GM12878 (cell line): ENCODE data around the gene FBXL17. TPM values are rescaled to one million over a fixed set of nuclear protein-coding genes. Genes with fewer than 3 reads are reported as not detected.

Experiments used
- ATAC-seq: fragments of 200-7000 bp; cut with Tn5 transposase; 3 replicates; pipeline ENCODE4 v1.9.1; 2020; ENCODE audit warnings: mild to moderate bottlenecking, moderate library complexity
- BruUV-seq: library from RNA; stranded (reverse); fragments of 400-500 nt; replicated peaks from 2 replicates; lab custom pipeline; 2021; lab: Mats Ljungman, UMichigan
- CTCF ChIA-PET: fragments of 300-600 bp; sonication (Branson Sonifier 250); formaldehyde crosslinking; extraction: SDS; loops from one replicate; lab custom pipeline; 2021; ENCODE audit warnings: inconsistent platforms; lab: Yijun Ruan, JAX
- POLR2A ChIA-PET: fragments of 350-600 bp; formaldehyde crosslinking; extraction: SDS; loops from one replicate; lab custom pipeline; 2021; ENCODE audit warnings: inconsistent platforms; lab: Charles Lee
- RAD21 ChIA-PET: fragments of 300-600 bp; sonication (Branson Sonifier 250); formaldehyde crosslinking; loops from one replicate; lab custom pipeline; 2023; ENCODE audit warnings: antibody characterized with exemption; ENCODE audit not compliant: unreplicated experiment; lab: Charles Lee
- SMC1A ChIA-PET: fragments of 300-600 bp; sonication (Branson Sonifier 250); formaldehyde crosslinking; loops from one replicate; lab custom pipeline; 2023; ENCODE audit not compliant: unreplicated experiment, uncharacterized antibody; lab: Charles Lee
- DNase-seq: peaks from one replicate; pipeline ENCODE4 v3.0.0-alpha.2; 2011; ENCODE audit warnings: low read depth, low spot score
- FAIRE-seq: peaks from 3 replicates; lab custom pipeline; 2011; peaks lifted over from hg19 to GRCh38; lab: Jason Lieb, UNC
- H2AFZ ChIP-seq: 2 replicates; pipeline ENCODE4 v1.6.0; 2011; ENCODE audit warnings: low read depth, low read length, control low read depth; ENCODE audit not compliant: control insufficient read depth
- H3K27ac ChIP-seq: 2 replicates; pipeline ENCODE4 v1.5.1; 2011; ENCODE audit warnings: control low read depth; ENCODE audit not compliant: control insufficient read depth, insufficient read depth
- H3K27me3 ChIP-seq, 2 experiments: replicated peaks in 1 of 2; 2 replicates each; pipeline versions ENCODE4 v1.6.0 to v1.6.1; 2011; ENCODE audit warnings: low read length in 1 of 2; ENCODE audit not compliant: control insufficient read depth in 2 of 2, insufficient read depth in 2 of 2
- H3K36me3 ChIP-seq, 2 experiments: 2 replicates each; pipeline ENCODE4 v1.5.1; 2011; ENCODE audit warnings: low read length in 1 of 2; ENCODE audit not compliant: control insufficient read depth in 2 of 2, insufficient read depth in 2 of 2
- H3K4me1 ChIP-seq: 2 replicates; pipeline ENCODE4 v1.6.1; 2011; ENCODE audit warnings: mild to moderate bottlenecking, low read length, moderate library complexity, mixed read lengths; ENCODE audit not compliant: control insufficient read depth, insufficient read depth
- H3K4me2 ChIP-seq: 2 replicates; pipeline ENCODE4 v1.6.0; 2011; ENCODE audit warnings: control low read depth; ENCODE audit not compliant: control insufficient read depth, insufficient read depth
- H3K4me3 ChIP-seq: fragments of 200-600 bp; sonication (generic); 2 replicates; pipeline ENCODE4 v1.5.1; 2016
- H3K79me2 ChIP-seq: 2 replicates; pipeline ENCODE4 v1.6.0; 2011; ENCODE audit warnings: low read length; ENCODE audit not compliant: control insufficient read depth, insufficient read depth
- H3K9ac ChIP-seq: 2 replicates; pipeline ENCODE4 v1.8.0; 2011; ENCODE audit warnings: low read length, control low read depth, mixed read lengths; ENCODE audit not compliant: control insufficient read depth, insufficient read depth
- H3K9me3 ChIP-seq: replicated peaks from 3 replicates; pipeline ENCODE4 v1.5.1; 2011; ENCODE audit warnings: mild to moderate bottlenecking, low read length; ENCODE audit not compliant: control insufficient read depth, insufficient read depth
- H4K20me1 ChIP-seq: 2 replicates; pipeline ENCODE4 v1.6.0; 2011; ENCODE audit not compliant: control insufficient read depth, insufficient read depth
- BCL11A ChIP-seq: IDR thresholded peaks from 2 replicates; pipeline ENCODE4 v1.6.1; 2011; ENCODE audit warnings: low read depth, low read length
- CBFB ChIP-seq: IDR thresholded peaks from 2 replicates; pipeline ENCODE4 v1.6.1; 2016; ENCODE audit warnings: antibody characterized with exemption, low read depth
- CEBPB ChIP-seq, 2 experiments: fragments of 150-350 bp in 1 of 2; IDR thresholded peaks; 2 replicates each; pipeline ENCODE4 v1.6.1; 2012 to 2014; ENCODE audit warnings: low read depth in 2 of 2, low read length in 2 of 2, borderline replicate concordance in 1 of 2, inconsistent platforms in 1 of 2
- CHD1 ChIP-seq: IDR thresholded peaks from 2 replicates; pipeline ENCODE4 v1.6.1; 2012; ENCODE audit warnings: low read depth, low read length, improper control_type of control experiment
- ETV6 ChIP-seq, 2 experiments: fragments of 450-650 bp in 1 of 2; IDR thresholded peaks in 1 of 2; conservative IDR thresholded peaks in 1 of 2; 2 replicates each; pipeline ENCODE4 v1.6.1; 2014; ENCODE audit warnings: antibody characterized with exemption in 1 of 2, borderline replicate concordance in 1 of 2, low read depth in 1 of 2, mild to moderate bottlenecking in 1 of 2, moderate library complexity in 1 of 2
- MTA2 ChIP-seq: fragments of 450-650 bp; IDR thresholded peaks from 2 replicates; pipeline ENCODE4 v1.6.1; 2016; ENCODE audit warnings: low read depth, mild to moderate bottlenecking, moderate library complexity
- NFXL1 ChIP-seq: fragments of 450-650 bp; IDR thresholded peaks from 2 replicates; pipeline ENCODE4 v1.6.1; 2017; ENCODE audit warnings: antibody characterized with exemption, mild to moderate bottlenecking, borderline replicate concordance
- NR2C2 ChIP-seq: IDR thresholded peaks from 2 replicates; pipeline ENCODE4 v1.6.1; 2011; ENCODE audit warnings: borderline replicate concordance, low read depth; ENCODE audit not compliant: control insufficient read depth, insufficient read length
- POLR2AphosphoS5 ChIP-seq: IDR thresholded peaks from 2 replicates; pipeline ENCODE4 v1.6.1; 2011; ENCODE audit warnings: mild to moderate bottlenecking, low read length, inconsistent platforms
- SMC3 ChIP-seq: IDR thresholded peaks from 2 replicates; pipeline ENCODE4 v1.6.1; 2011; ENCODE audit warnings: low read length, improper control_type of control experiment, borderline replicate concordance
- TARDBP ChIP-seq: IDR thresholded peaks from 2 replicates; pipeline ENCODE4 v1.6.1; 2016; ENCODE audit warnings: borderline replicate concordance
- TCF7 ChIP-seq: IDR thresholded peaks from 2 replicates; pipeline ENCODE4 v1.6.1; 2014; ENCODE audit warnings: antibody characterized with exemption, borderline replicate concordance
- ZNF24 ChIP-seq: fragments of 450-650 bp; IDR thresholded peaks from 2 replicates; pipeline ENCODE4 v1.6.1; 2017; ENCODE audit warnings: antibody characterized with exemption, mild to moderate bottlenecking
- WGBS: methylation state at CpG from one replicate; pipeline ENCODE4 v1.1.6; 2016; ENCODE audit warnings: low lambda C conversion rate; ENCODE audit not compliant: insufficient replicate concordance, insufficient coverage; ENCODE audit errors: missing lambda C conversion rate; 5-methylcytosine and 5-hydroxymethylcytosine counted together
- in situ Hi-C: fragments of 300-500 bp; cut with MboI; formaldehyde crosslinking; loops from 9 replicates; pipeline ENCODE4 v1.14.3; 2018; ENCODE audit warnings: mixed read lengths
- intact Hi-C: fragments of 100-400 bp; cut with micrococcal nuclease; formaldehyde crosslinking; loops from one replicate; pipeline ENCODE4 v1.14.2; 2022; ENCODE audit not compliant: unreplicated experiment
- polyA plus RNA-seq, 11 experiments: library from polyadenylated mRNA; depleted of rRNA in 4 of 11; unstranded in 6 of 11; stranded (reverse) in 5 of 11; fragments of >200 nt; fragmentation: Nextera tagmentation in 4 of 11; fragmentation: Illumina TruSeq in 1 of 11; extraction: Ambion mirVana in 4 of 11; extraction: Trizol in 1 of 11; gene quantifications; 1 replicate in 1 of 11; 2 replicates in 10 of 11; pipeline versions ENCODE4 v1.2.1 to v1.2.3, GENCODE V29; 2011 to 2016; ENCODE audit warnings: inconsistent platforms in 2 of 11, missing spikeins in 2 of 11, low read depth in 1 of 11
- total RNA-seq, 4 experiments: library from RNA; depleted of rRNA in 3 of 4; stranded (reverse); fragments of >200 nt in 3 of 4; fragmentation: Illumina TruSeq in 1 of 4; extraction: Trizol in 1 of 4; gene quantifications; 2 replicates each; pipeline versions ENCODE4 v1.2.1 to v1.2.3, GENCODE V29; 2013 to 2021
- TF ChIP-seq, protein P1 (sequence below): fragments of 450-650 bp; IDR thresholded peaks from 2 replicates; pipeline ENCODE4 v1.6.1; 2016; ENCODE audit warnings: mild to moderate bottlenecking
- TF ChIP-seq, protein P2 (sequence below): fragments of 450-650 bp; formaldehyde crosslinking; IDR thresholded peaks from 2 replicates; pipeline ENCODE4 v1.4.0; 2020; ENCODE audit warnings: mild to moderate bottlenecking, moderate library complexity
- TF ChIP-seq, protein P3 (sequence below): IDR thresholded peaks from 2 replicates; pipeline ENCODE4 v1.6.1; 2012; ENCODE audit warnings: mild to moderate bottlenecking, low read depth, low read length

The FBXL17 gene
- total and polyA plus RNA-seq, 10 of the 15 experiments (the other 5 are each of a cell fraction or from before 2014, with no cell fraction given): 0.88 to 9.0 (median 4.4) TPM

DNA sequence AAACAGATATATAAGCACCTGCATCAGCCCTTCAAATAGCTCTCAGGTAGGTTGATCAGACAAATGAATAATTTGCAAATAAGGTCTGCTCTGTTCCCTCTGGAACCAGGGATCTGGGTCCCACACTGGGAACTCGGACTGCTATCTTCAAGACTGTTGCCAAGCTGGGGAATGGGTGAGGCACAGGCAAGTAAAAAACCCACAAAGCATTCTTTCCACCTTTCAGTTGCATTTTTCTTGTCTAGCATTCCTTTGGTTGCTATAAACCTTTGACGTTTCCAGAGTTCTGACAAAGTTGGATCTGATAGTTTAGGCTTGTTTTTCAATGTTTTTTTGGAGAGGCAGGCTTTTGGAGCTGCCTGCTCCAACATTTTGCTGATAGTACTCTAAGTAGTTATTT, 20.1 kb downstream of the FBXL17 start:
- H3K79me2 ChIP-seq: no peaks in the 10 kb centered on the region
- H4K20me1 ChIP-seq: no peaks in the 10 kb centered on the region
- WGBS: 96% methylated on average over 2 of the region's 2 CpGs
- H2AFZ ChIP-seq: no peak overlapping the region
- ChIA-PET POLR2A (interaction anchor here (0.8 kb wide), 1 partner anchor 19 kb away, joined by 3 read pairs; no protein-coding TSS in a partner anchor), CTCF (interaction anchor here (0.7 to 3.6 kb wide), 4 partner anchors 15 to 101 kb away, joined by 3 to 19 read pairs (median 4); no protein-coding TSS in a partner anchor), SMC1A (interaction anchor here (1.0 to 1.3 kb wide), 3 partner anchors 16 to 101 kb away, joined by 4 to 7 read pairs (median 4); no protein-coding TSS in a partner anchor), RAD21 (interaction anchor here (0.9 kb wide), 1 partner anchor 16 kb away, joined by 4 read pairs; no protein-coding TSS in a partner anchor)
- no peaks in the 10 kb centered on the region for H3K27me3 ChIP-seq
- in situ Hi-C loops (no loop called here), intact Hi-C loops (no loop called here)
- FAIRE-seq (no peak), ATAC-seq (no peak), DNase-seq (no peak)
- no peak overlapping the region for H3K4me2 ChIP-seq
- no peaks in the 10 kb centered on the region for H3K4me1 ChIP-seq
- no peaks in the 10 kb centered on the region for H3K36me3 ChIP-seq
- H3K27ac ChIP-seq: no peak overlapping the region
- H3K4me3 ChIP-seq: no peak overlapping the region
- no TSS peak for BruUV-seq
- no peak overlapping the region for H3K9ac ChIP-seq
- no peaks in the 10 kb centered on the region for H3K9me3 ChIP-seq
- TF ChIP-seq, protein P1, sequence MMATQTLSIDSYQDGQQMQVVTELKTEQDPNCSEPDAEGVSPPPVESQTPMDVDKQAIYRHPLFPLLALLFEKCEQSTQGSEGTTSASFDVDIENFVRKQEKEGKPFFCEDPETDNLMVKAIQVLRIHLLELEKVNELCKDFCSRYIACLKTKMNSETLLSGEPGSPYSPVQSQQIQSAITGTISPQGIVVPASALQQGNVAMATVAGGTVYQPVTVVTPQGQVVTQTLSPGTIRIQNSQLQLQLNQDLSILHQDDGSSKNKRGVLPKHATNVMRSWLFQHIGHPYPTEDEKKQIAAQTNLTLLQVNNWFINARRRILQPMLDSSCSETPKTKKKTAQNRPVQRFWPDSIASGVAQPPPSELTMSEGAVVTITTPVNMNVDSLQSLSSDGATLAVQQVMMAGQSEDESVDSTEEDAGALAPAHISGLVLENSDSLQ: no peak
- TF ChIP-seq CHD1: no peak
- no peak for TF ChIP-seq ZNF24
- TF ChIP-seq, protein P2, sequence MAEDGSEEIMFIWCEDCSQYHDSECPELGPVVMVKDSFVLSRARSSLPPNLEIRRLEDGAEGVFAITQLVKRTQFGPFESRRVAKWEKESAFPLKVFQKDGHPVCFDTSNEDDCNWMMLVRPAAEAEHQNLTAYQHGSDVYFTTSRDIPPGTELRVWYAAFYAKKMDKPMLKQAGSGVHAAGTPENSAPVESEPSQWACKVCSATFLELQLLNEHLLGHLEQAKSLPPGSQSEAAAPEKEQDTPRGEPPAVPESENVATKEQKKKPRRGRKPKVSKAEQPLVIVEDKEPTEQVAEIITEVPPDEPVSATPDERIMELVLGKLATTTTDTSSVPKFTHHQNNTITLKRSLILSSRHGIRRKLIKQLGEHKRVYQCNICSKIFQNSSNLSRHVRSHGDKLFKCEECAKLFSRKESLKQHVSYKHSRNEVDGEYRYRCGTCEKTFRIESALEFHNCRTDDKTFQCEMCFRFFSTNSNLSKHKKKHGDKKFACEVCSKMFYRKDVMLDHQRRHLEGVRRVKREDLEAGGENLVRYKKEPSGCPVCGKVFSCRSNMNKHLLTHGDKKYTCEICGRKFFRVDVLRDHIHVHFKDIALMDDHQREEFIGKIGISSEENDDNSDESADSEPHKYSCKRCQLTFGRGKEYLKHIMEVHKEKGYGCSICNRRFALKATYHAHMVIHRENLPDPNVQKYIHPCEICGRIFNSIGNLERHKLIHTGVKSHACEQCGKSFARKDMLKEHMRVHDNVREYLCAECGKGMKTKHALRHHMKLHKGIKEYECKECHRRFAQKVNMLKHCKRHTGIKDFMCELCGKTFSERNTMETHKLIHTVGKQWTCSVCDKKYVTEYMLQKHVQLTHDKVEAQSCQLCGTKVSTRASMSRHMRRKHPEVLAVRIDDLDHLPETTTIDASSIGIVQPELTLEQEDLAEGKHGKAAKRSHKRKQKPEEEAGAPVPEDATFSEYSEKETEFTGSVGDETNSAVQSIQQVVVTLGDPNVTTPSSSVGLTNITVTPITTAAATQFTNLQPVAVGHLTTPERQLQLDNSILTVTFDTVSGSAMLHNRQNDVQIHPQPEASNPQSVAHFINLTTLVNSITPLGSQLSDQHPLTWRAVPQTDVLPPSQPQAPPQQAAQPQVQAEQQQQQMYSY (CRISPR knock-in tag): no peak
- TF ChIP-seq BCL11A: no peak
- no peak for TF ChIP-seq POLR2AphosphoS5
- no peak for TF ChIP-seq NR2C2
- TF ChIP-seq, protein P3, sequence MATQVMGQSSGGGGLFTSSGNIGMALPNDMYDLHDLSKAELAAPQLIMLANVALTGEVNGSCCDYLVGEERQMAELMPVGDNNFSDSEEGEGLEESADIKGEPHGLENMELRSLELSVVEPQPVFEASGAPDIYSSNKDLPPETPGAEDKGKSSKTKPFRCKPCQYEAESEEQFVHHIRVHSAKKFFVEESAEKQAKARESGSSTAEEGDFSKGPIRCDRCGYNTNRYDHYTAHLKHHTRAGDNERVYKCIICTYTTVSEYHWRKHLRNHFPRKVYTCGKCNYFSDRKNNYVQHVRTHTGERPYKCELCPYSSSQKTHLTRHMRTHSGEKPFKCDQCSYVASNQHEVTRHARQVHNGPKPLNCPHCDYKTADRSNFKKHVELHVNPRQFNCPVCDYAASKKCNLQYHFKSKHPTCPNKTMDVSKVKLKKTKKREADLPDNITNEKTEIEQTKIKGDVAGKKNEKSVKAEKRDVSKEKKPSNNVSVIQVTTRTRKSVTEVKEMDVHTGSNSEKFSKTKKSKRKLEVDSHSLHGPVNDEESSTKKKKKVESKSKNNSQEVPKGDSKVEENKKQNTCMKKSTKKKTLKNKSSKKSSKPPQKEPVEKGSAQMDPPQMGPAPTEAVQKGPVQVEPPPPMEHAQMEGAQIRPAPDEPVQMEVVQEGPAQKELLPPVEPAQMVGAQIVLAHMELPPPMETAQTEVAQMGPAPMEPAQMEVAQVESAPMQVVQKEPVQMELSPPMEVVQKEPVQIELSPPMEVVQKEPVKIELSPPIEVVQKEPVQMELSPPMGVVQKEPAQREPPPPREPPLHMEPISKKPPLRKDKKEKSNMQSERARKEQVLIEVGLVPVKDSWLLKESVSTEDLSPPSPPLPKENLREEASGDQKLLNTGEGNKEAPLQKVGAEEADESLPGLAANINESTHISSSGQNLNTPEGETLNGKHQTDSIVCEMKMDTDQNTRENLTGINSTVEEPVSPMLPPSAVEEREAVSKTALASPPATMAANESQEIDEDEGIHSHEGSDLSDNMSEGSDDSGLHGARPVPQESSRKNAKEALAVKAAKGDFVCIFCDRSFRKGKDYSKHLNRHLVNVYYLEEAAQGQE: no peak
- no peak for TF ChIP-seq TARDBP
- no peak for TF ChIP-seq ETV6 (conservative IDR thresholded peaks at IDR 0.05 in 1 of 2, IDR thresholded peaks at IDR 0.05 in 1 of 2; ENCODE audit: borderline replicate concordance in 1 of 2, low read depth in 1 of 2)
- TF ChIP-seq NFXL1: no peak
- no peak for TF ChIP-seq CBFB
- no peak for TF ChIP-seq MTA2
- no peak for TF ChIP-seq TCF7
- TF ChIP-seq SMC3: no peak
- TF ChIP-seq CEBPB (IDR thresholded peaks at IDR 0.05; ENCODE audit: borderline replicate concordance in 1 of 2, low read depth in 2 of 2, low read length in 2 of 2): no peak
